OCI-LY3 (cell line): ENCODE measurements around the gene SACM1L.

Experiments
- H2AFZ ChIP-seq: fragments of 200-600, 300-600 bp; shearing (Covaris generic); 2 replicates; pipeline ENCODE4 v1.6.0; 2014; ENCODE audit warnings: antibody characterized with exemption, low read depth, low read length
- H3K27ac ChIP-seq: fragments of 200-600, 300-600 bp; sonication (generic); 2 replicates; pipeline ENCODE4 v1.5.1; 2014; ENCODE audit warnings: mild to moderate bottlenecking, low read length, moderate library complexity, mixed read lengths
- H3K27me3 ChIP-seq: fragments of 200-600, 300-600 bp; sonication (generic); 2 replicates; pipeline ENCODE4 v1.6.1; 2014; ENCODE audit warnings: low read depth, low read length, mixed read lengths
- H3K36me3 ChIP-seq: fragments of 200-600, 300-600 bp; sonication (generic); replicated peaks from 2 replicates; pipeline ENCODE3; 2014; ENCODE audit warnings: low read depth, low read length, mixed read lengths
- H3K4me1 ChIP-seq: fragments of 300-600, 200-600 bp; sonication (generic); 2 replicates; pipeline ENCODE4 v1.6.1; 2014; ENCODE audit warnings: low read length, mixed read lengths
- H3K4me2 ChIP-seq: fragments of 200-600, 300-600 bp; sonication (generic); 2 replicates; pipeline ENCODE4 v1.6.1; 2014; ENCODE audit warnings: low read length, mixed read lengths
- H3K4me3 ChIP-seq: fragments of 300-600, 200-600 bp; sonication (generic); 2 replicates; pipeline ENCODE4 v1.5.1; 2014; ENCODE audit warnings: antibody characterized with exemption, mild to moderate bottlenecking, low read length, moderate library complexity
- H3K79me2 ChIP-seq: fragments of 300-600, 200-600 bp; shearing (Covaris generic); 2 replicates; pipeline ENCODE4 v1.6.1; 2014; ENCODE audit warnings: mild to moderate bottlenecking, low read length, mixed read lengths
- H3K9ac ChIP-seq: fragments of 300-600, 200-600 bp; shearing (Covaris generic); 2 replicates; pipeline ENCODE4 v1.6.0; 2014; ENCODE audit warnings: mild to moderate bottlenecking, low read length, moderate library complexity
- H3K9me3 ChIP-seq: fragments of 200-600, 300-600 bp; shearing (Covaris generic); 2 replicates; pipeline ENCODE4 v1.6.1; 2014; ENCODE audit warnings: low read length, mixed read lengths; ENCODE audit not compliant: insufficient read depth
- H4K20me1 ChIP-seq: fragments of 200-600, 300-600 bp; sonication (generic); 2 replicates; pipeline ENCODE4 v1.6.1; 2016; ENCODE audit warnings: low read length, mixed read lengths; ENCODE audit not compliant: insufficient read depth
- CTCF ChIP-seq: fragments of 200-600, 300-600 bp; sonication (generic); IDR thresholded peaks from 2 replicates; pipeline ENCODE4 v1.5.1; 2014; ENCODE audit warnings: antibody characterized with exemption, low read length, low read depth
- EZH2phosphoT487 ChIP-seq: fragments of 200-600 bp; shearing (Covaris generic); IDR thresholded peaks from 2 replicates; pipeline ENCODE4 v1.6.1; 2018; ENCODE audit warnings: antibody characterized with exemption, mixed run types, low read depth

The SACM1L gene

GRCh38 chr3:45792036-45792435 is 102.8 kb downstream of the SACM1L start:
- H3K9ac ChIP-seq = no peak overlapping the region
- H2AFZ ChIP-seq = no peak overlapping the region
- TF ChIP-seq CTCF (no peak), EZH2phosphoT487 (no peak)
- H3K27me3 ChIP-seq = peaks cover 46% of the 10 kb centered on the region
- H3K79me2 ChIP-seq = no peaks in the 10 kb centered on the region
- no peak overlapping the region for H3K27ac ChIP-seq
- H3K36me3 ChIP-seq = no peaks in the 10 kb centered on the region
- H3K4me3 ChIP-seq = no peak overlapping the region
- H4K20me1 ChIP-seq = no peaks in the 10 kb centered on the region
- peaks cover 8% of the 10 kb centered on the region; the same call in 1 of the 2 replicates for H3K4me1 ChIP-seq
- no peak overlapping the region for H3K4me2 ChIP-seq
- H3K9me3 ChIP-seq = peaks cover 9% of the 10 kb centered on the region; the same call in 1 of the 2 replicates

GRCh38 chr3:45792516-45793172 is 103.4 kb downstream of the SACM1L start:
- Histone ChIP-seq H3K4me1 (peaks cover 8% of the 10 kb centered on the region; the same call in 1 of the 2 replicates), H3K36me3 (no peaks in the 10 kb centered on the region), H2AFZ (no peak overlapping the region), H3K9me3 (peaks cover 9% of the 10 kb centered on the region; the same call in 1 of the 2 replicates), H3K79me2 (no peaks in the 10 kb centered on the region), H3K4me2 (no peak overlapping the region), H3K27ac (no peak overlapping the region), H3K27me3 (peaks cover 45% of the 10 kb centered on the region), H3K9ac (no peak overlapping the region), H4K20me1 (no peaks in the 10 kb centered on the region), H3K4me3 (no peak overlapping the region)
- TF ChIP-seq EZH2phosphoT487 = no peak
- TF ChIP-seq CTCF = no peak

- Histone ChIP-seq H3K4me3 (no peak overlapping the region), H3K79me2 (no peaks in the 10 kb centered on the region), H3K9me3 (peaks cover 9% of the 10 kb centered on the region; the same call in 1 of the 2 replicates), H3K9ac (no peak overlapping the region), H3K4me1 (peaks cover 8% of the 10 kb centered on the region; the same call in 1 of the 2 replicates), H3K36me3 (no peaks in the 10 kb centered on the region), H3K27ac (no peak overlapping the region), H2AFZ (no peak overlapping the region), H3K27me3 (peaks cover 47% of the 10 kb centered on the region), H3K4me2 (no peak overlapping the region), H4K20me1 (no peaks in the 10 kb centered on the region)
- TF ChIP-seq EZH2phosphoT487 (no peak), CTCF (no peak)
Observed at GRCh38 chr3:45793482-45794176, 104.4 kb downstream of the SACM1L start.

- Histone ChIP-seq H3K4me1 (peaks cover 8% of the 10 kb centered on the region; the same call in 1 of the 2 replicates), H2AFZ (no peak overlapping the region), H3K27me3 (peaks cover 47% of the 10 kb centered on the region), H3K9ac (no peak overlapping the region), H3K27ac (no peak overlapping the region), H3K9me3 (peaks cover 4% of the 10 kb centered on the region; the same call in 1 of the 2 replicates), H3K4me3 (no peak overlapping the region), H4K20me1 (no peaks in the 10 kb centered on the region), H3K79me2 (no peaks in the 10 kb centered on the region), H3K4me2 (no peak overlapping the region), H3K36me3 (no peaks in the 10 kb centered on the region)
- TF ChIP-seq CTCF = no peak
- TF ChIP-seq EZH2phosphoT487 = no peak
Observed at GRCh38 chr3:45794177-45794560, 105.0 kb downstream of the SACM1L start.
